ENCODE measurements around the gene LRP1.

LRP1 gene

GRCh38 chr12:57240066-57240921 lies 112.0 kb downstream of the LRP1 start:
- DNase-seq: peak; percentile 58 to 74

- peak; percentile 51 to 72 for DNase-seq
These were observed 112.7 kb downstream of the LRP1 start for GRCh38 chr12:57240926-57241401.

- peak; percentile 76 to 80 for DNase-seq
These were observed 113.4 kb downstream of the LRP1 start for GRCh38 chr12:57241402-57242310.

GRCh38 chr12:57242329-57242690 lies 114.0 kb downstream of the LRP1 start:
- peak; percentile 83 to 85 for DNase-seq

- peak; percentile 91 to 92 for DNase-seq
These were observed 114.6 kb downstream of the LRP1 start for GRCh38 chr12:57242691-57243454.

- DNase-seq: peak; percentile 39 to 78
These were observed 115.4 kb downstream of the LRP1 start for GRCh38 chr12:57243521-57244311.

GRCh38 chr12:57244312-57244696 lies 116.0 kb downstream of the LRP1 start:
- no peak for DNase-seq

- DNase-seq: no peak
These were observed 118.8 kb downstream of the LRP1 start for GRCh38 chr12:57247041-57247440.

- no peak for DNase-seq
These were observed 120.9 kb downstream of the LRP1 start for GRCh38 chr12:57248934-57249742.

- DNase-seq: no peak
These were observed 122.3 kb downstream of the LRP1 start for GRCh38 chr12:57250541-57250940.

GRCh38 chr12:57250956-57251355 lies 122.7 kb downstream of the LRP1 start, which contains the start of gene STAC3:
Gene STAC3, minus strand, starts transcription at chr12:57251187. Its CDS starts 1,551 bp downstream, at chr12:57249636.
- no peak for DNase-seq

GRCh38 chr12:57254506-57255280 lies 126.4 kb downstream of the LRP1 start:
- DNase-seq: no peak

GRCh38 chr12:57255916-57256315 lies 127.6 kb downstream of the LRP1 start:
- DNase-seq: no peak

GRCh38 chr12:57258977-57259970 lies 131.0 kb downstream of the LRP1 start:
- no peak for DNase-seq

- no peak for DNase-seq
These were observed 132.1 kb downstream of the LRP1 start for GRCh38 chr12:57260366-57260765.

GRCh38 chr12:57261428-57261865 lies 133.2 kb downstream of the LRP1 start:
- peak in 1 of 2 experiments; percentile 34 for DNase-seq

- no peak for DNase-seq
These were observed 134.0 kb downstream of the LRP1 start for GRCh38 chr12:57262126-57262822.
